ENCODE data around the gene PTPRM. TPM values are rescaled to one million over a fixed set of nuclear protein-coding genes. Genes with fewer than 3 reads are reported as not detected.
A peak's percentile ranks its signal among the peaks of the same experiment; 100 is the strongest.

The PTPRM gene
- total RNA-seq, 1 donor from 2014 or later: 42.1 TPM

- FAIRE-seq (no peak), DNase-seq (ENCODE audit: low read depth) (peak; percentile 89)
- Histone ChIP-seq H3K4me3 (ENCODE audit: low read depth, low read length) (no peak overlapping the region), H3K27me3 (ENCODE audit: control insufficient read depth, insufficient read depth, low read length) (no peaks in the 10 kb centered on the region), H3K36me3 (ENCODE audit: control insufficient read depth, insufficient read depth, low read length) (no peaks in the 10 kb centered on the region)
- TF ChIP-seq CTCF (IDR thresholded peaks at IDR 0.05; ENCODE audit: insufficient read depth, low read length, severe bottlenecking): no peak
Measured at GRCh38 chr18:8121942-8122480, 554.9 kb downstream of the PTPRM start.

GRCh38 chr18:8124232-8125146 is 557.4 kb downstream of the PTPRM start:
- TF ChIP-seq CTCF (IDR thresholded peaks at IDR 0.05; ENCODE audit: insufficient read depth, low read length, severe bottlenecking): no peak
- peak; percentile 52 for FAIRE-seq
- H3K36me3 ChIP-seq (ENCODE audit: control insufficient read depth, insufficient read depth, low read length): no peaks in the 10 kb centered on the region
- H3K4me3 ChIP-seq (ENCODE audit: low read depth, low read length): no peak overlapping the region
- H3K27me3 ChIP-seq (ENCODE audit: control insufficient read depth, insufficient read depth, low read length): no peaks in the 10 kb centered on the region
- peak; percentile 13 for DNase-seq (ENCODE audit: low read depth)

DNA sequence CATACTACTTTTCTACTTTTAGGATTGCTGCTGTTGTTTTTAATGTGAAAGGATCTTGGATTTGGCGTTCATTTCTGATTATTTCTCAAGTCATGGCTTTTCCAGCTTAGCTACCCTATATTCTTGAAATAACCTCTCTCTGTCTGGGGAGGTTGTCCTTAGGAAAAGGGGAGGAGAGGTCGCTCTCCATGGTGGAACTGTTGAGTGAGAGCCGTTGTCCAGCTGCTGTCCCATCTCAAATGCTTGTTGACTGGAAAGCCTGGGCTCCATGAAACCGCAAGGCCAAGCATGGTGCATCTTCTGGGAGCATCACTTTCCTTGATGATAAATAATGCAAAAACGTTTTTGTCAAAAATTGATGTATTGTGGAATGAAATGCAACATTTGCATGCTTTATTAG is 563.0 kb downstream of the PTPRM start:
- TF ChIP-seq CTCF (IDR thresholded peaks at IDR 0.05; ENCODE audit: insufficient read depth, low read length, severe bottlenecking): no peak
- DNase-seq (ENCODE audit: low read depth) (no peak), FAIRE-seq (no peak)
- H3K36me3 ChIP-seq (ENCODE audit: control insufficient read depth, insufficient read depth, low read length): no peaks in the 10 kb centered on the region
- no peak overlapping the region for H3K4me3 ChIP-seq (ENCODE audit: low read depth, low read length)
- no peaks in the 10 kb centered on the region for H3K27me3 ChIP-seq (ENCODE audit: control insufficient read depth, insufficient read depth, low read length)

DNA sequence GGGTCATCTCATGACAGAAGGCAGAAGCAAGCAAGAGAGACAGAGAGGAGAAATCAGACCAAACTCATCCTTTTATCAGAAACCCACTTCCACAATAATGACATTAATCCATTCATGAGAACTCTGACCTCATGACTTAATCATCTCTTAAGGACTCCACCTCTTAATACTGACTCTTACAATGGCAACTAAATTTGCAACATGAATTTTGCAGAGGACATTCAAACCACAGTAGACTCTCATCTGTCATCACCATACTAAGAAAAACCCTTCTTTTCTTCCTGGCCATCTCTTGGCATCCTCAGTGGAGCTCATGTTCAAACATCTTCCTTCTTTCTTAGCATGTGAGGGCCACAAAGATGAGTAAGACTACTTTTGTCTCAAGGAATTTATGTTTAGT is 565.9 kb downstream of the PTPRM start:
- Histone ChIP-seq H3K36me3 (ENCODE audit: control insufficient read depth, insufficient read depth, low read length) (no peaks in the 10 kb centered on the region), H3K27me3 (ENCODE audit: control insufficient read depth, insufficient read depth, low read length) (no peaks in the 10 kb centered on the region), H3K4me3 (ENCODE audit: low read depth, low read length) (no peak overlapping the region)
- TF ChIP-seq CTCF (IDR thresholded peaks at IDR 0.05; ENCODE audit: insufficient read depth, low read length, severe bottlenecking): no peak
- DNase-seq (ENCODE audit: low read depth) (no peak), FAIRE-seq (no peak)

DNA sequence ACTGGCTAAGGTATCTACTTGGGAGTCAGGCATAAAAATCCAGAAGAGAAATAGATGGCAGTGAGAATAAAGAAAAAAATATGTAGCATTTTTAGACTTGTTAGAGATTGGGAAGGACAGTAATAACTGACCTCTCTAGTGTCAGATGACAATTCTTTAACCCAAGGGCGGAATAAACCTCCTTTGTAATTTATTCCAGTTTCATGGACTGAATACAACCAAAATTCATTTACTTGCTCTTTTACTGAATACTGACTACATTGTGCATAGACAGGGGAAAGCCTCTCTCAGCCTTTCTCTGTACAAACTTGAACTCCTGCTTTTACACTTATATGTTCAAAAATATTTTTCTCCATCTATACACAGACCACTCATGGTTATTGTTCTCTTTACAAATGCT is 566.8 kb downstream of the PTPRM start:
- no peak for TF ChIP-seq CTCF (IDR thresholded peaks at IDR 0.05; ENCODE audit: insufficient read depth, low read length, severe bottlenecking)
- no peak for FAIRE-seq

More for the DNA sequence above, 566.8 kb downstream of the PTPRM start:
- H3K36me3 ChIP-seq (ENCODE audit: control insufficient read depth, insufficient read depth, low read length): no peaks in the 10 kb centered on the region
- DNase-seq (ENCODE audit: low read depth): no peak
- H3K4me3 ChIP-seq (ENCODE audit: low read depth, low read length): no peak overlapping the region
- no peaks in the 10 kb centered on the region for H3K27me3 ChIP-seq (ENCODE audit: control insufficient read depth, insufficient read depth, low read length)

Measured in bronchial epithelial cell (primary cell).